NCI-H146 treated with DMSO at 0.1 percent for 48 hours (cell line): ENCODE measurements around the gene TRIM28.
"Not testable (repeated sequence)": the region's sequence is repeated elsewhere in the genome, so short reads cannot be mapped to it uniquely, and the experiment has no call there.

ENCODE experiments used
- DNase-seq: peaks from one replicate; lab custom pipeline; 2025; ENCODE audit not compliant: unreplicated experiment; lab: John Stamatoyannopoulos, UW

The TRIM28 gene

DNA sequence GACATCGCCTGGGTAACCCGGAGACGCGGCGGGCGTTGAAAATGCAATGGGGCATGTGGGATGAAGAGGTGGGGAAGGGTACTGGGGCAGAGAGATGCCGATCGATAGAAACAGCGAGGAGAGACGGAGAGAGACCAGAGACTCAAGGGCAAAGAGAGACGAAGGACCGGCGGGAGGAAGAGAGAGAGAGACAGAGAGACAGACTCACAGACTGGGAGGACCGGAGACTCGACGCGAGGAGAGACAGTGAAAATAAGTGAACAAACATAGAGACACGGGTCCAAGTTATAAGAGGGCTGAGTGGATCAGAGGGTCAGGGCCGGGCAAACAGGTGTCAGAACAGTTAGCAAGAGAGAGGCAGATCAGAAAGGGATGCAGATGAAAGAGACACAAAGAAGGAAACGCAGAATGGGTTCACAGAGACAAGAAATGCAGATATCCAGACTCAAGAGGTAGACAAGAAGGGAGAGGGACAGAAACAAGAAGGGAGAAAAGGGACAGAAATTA is 29.8 kb downstream of the TRIM28 start:
- DNase-seq: no peak

DNA sequence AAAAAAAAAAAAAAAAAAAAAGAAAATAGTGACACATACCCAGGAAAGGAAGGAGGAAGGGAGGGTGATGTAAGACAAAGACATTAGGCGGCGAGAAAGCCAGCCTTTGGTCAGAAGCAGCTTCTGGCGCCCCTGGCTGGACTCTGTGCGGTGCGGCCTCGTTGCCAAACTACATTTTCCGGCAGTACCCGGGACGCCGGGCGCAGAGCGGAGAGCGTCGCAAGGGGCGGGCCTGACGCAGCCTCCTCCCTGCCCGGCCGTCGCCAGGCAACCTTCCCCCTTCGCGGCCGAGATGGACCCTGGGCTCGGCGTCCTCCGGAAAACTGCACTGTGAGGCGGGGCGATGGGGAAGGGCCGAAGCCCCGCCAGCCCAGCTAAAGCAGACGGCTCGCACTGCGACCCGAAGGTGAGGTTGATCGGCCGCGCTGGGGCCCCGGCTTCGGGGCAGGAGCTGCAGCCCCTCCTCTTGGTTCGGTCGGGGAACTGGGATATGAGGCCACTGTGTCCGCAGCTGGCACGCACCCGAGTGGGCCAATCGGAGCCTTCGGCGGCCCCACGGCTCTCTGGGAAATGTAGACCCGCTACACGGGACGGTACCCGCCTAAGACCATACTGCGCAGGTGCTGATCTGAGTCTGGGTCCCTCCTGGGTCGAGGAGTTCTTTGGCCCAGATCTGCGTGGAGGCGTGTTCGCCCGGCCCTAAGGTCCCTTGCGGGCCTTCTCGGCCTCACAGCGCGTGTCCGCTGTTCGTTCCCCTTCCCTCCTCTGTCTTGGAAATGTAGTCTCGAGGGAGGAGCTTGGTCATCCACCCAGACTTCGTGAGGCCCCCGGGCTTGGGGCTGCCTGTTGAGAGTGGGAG is 31.5 kb downstream of the TRIM28 start:
- DNase-seq: no peak

DNA sequence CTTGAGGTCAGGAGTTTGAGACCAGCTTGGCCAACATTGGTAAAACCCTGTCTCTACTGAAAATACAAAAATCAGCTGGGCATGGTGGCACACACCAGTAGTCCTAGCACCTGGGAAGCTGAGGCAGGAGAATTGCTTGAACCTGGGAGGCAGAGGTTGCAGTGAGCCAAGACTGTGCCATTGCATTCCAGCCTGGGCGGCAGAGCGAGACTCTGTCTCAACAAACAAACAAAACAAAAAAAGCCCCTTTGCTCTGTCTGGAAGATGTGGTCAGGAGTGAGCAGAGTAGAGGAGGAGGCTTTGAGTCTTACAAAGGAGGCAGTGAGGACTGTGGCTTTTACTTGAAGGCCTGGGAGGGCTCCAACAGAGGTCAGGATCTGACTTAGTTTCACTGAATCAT is 33.7 kb downstream of the TRIM28 start:
- not testable (repeated sequence) for DNase-seq

DNA sequence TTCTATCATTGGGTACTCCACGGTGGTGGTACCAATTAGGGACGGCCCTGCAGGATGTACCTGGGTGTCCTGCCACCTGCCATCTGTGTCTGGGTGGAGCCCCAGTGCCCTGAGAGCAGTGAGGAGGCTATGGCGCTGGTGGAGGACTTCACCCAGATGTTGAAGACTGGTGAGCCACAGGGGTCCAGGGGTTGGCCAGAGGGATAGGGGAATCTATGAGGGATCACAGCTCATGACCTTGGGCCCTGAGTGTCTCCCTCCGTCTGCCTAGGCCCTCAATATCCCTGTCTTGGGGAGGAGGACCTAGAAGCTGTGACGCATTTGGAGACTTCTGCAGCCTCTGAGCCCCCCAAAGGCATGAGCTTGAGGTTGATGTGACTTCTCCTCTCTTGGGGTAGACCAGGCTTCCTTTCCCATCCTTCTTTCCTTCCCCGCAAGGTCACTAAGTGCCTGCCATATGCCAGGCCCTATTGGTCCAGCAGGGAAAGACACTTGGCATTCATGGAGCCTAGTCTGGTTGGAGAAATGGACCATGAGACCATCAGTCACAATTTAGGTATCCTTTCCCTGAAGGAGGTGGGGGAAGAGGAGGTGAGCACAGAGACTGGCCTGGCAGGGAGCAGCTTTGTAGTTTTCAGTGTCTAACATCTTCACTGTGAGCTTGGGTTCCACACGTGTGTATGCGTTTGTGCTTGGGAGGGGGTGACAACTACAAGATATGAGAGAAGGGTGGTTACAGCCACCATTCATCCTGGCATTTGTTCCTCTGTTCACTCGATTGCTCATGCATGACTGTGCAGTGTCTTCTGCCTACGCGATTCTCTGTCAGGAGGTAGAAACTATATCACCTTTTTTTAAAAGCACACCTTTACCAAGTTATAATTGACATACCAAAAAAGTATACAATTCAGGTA is 34.4 kb downstream of the TRIM28 start:
- no peak for DNase-seq

- DNase-seq: no peak
These were observed 35.7 kb downstream of the TRIM28 start for GRCh38 chr19:58579473-58580142.

- DNase-seq: no peak
These were observed 37.6 kb downstream of the TRIM28 start for GRCh38 chr19:58581227-58582141.

GRCh38 chr19:58582985-58583384 is 39.1 kb downstream of the TRIM28 start:
- no peak for DNase-seq

- DNase-seq: no peak
These were observed 40.9 kb downstream of the TRIM28 start for GRCh38 chr19:58584498-58585441.

DNA sequence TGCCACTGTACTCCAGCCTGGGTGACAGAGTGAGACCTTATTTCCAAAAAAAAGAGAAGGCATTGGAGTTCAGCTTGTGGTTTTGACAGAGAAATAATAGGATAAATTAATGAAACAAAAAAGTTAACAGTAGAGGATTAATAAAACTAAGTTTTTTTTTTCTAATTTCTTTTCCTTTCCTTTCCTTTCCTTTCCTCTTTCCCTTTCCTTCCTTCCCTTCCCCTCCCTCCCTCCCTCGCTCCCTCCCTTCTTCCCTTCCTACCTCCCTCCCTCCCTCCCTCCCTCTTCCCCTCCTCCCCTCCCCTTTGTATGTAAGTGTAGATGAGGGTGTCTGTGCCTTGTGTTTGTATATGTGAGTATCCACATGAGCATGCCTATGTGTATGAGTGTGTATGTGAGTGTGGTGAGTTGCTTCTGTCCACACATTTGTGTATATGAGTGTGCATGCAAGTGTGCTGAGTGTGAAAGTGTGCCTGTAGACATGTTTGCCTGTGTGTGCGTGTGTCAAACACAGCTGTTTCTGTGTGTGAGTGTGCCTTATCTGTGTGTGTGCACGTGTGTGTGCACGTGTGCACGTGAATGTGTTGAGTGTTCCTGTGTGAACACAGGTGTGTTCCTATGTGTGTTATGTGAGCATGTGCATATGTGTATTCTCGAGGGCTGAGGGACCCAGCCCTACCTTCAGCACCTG is 41.7 kb downstream of the TRIM28 start:
- no peak for DNase-seq

DNA sequence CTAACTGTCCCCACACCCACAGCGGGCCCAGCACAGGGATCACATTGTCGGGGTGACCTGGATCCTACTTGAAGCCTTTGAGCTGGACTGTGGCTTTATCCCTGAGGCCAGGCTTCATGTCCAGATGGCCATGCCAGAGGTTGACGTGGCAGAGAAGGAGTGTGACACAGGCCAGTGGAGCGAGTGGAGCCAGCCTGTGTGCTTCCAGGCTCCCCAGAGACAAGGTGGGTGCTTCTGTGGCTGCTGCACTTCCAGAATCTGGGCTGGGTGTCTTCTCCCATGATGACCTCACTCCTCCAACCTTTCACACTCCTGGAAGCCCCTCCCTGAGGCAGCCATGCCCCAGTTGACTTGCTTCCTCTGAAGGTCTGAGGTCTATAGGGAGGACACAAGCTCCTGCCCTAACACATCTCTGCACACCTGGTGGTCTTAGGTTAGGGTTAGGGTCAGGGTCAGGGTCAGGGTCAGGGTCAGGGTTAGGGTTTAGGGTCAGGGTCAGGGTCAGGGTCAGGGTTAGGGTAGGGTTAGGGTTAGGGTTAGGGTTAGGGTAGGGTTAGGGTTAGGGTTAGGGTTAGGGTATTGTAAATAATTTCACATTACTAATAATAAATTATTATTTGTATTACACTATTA is 42.4 kb downstream of the TRIM28 start:
- no peak for DNase-seq
